Right lobe of liver (tissue), 6 donors: Measurements from ENCODE around the gene GRAP2. TPM values are rescaled to one million over a fixed set of nuclear protein-coding genes. Genes with fewer than 3 reads are reported as not detected.
"Not testable (repeated sequence)": the region's sequence is repeated elsewhere in the genome, so short reads cannot be mapped to it uniquely, and the experiment has no call there.

Experiments used
- ATAC-seq, 4 donors: fragments of 200-7000 bp; cut with Tn5 transposase; one replicate each; pipeline ENCODE4 v1.9.1; 2020; ENCODE audit warnings: mild to moderate bottlenecking in 4 of 4, moderate library complexity in 4 of 4
- DNase-seq, 3 donors: peaks; one replicate each; pipeline ENCODE4 v3.0.0-alpha.2; 2020
- H3K27ac ChIP-seq, 3 donors: fragments of 200-600 bp; one replicate each; pipeline ENCODE4 v1.8.0; 2022
- H3K27me3 ChIP-seq, 2 donors: fragments of 200-600 bp; one replicate each; pipeline ENCODE4 v1.8.0; 2022
- H3K36me3 ChIP-seq, 4 donors: fragments of 200-600 bp; sonication (generic) in 1 of 4; one replicate each; pipeline versions ENCODE4 v1.5.1 to v1.8.0; 2017 to 2022; ENCODE audit warnings: control low read depth in 1 of 4
- H3K4me1 ChIP-seq, 4 donors: fragments of 200-600 bp; sonication (generic) in 1 of 4; one replicate each; pipeline versions ENCODE4 v1.5.1 to v1.8.0; 2017 to 2022; ENCODE audit warnings: control low read depth in 1 of 4
- H3K4me3 ChIP-seq, 3 donors: fragments of 200-600 bp; one replicate each; pipeline ENCODE4 v1.8.0; 2022
- H3K9me3 ChIP-seq, 4 donors: fragments of 200-600 bp; sonication (generic) in 1 of 4; one replicate each; pipeline versions ENCODE4 v1.5.1 to v1.8.0; 2017 to 2022; ENCODE audit warnings: control low read depth in 1 of 4
- POLR2A ChIP-seq: fragments of 450-650 bp; IDR thresholded peaks from one replicate; pipeline ENCODE4 v1.6.1; 2017; ENCODE audit warnings: antibody characterized with exemption, mild to moderate bottlenecking
- WGBS: methylation state at CpG from one replicate; pipeline ENCODE4 v1.1.6; 2018; ENCODE audit warnings: low coverage, low lambda C conversion rate; ENCODE audit not compliant: insufficient coverage; ENCODE audit errors: missing lambda C conversion rate; 5-methylcytosine and 5-hydroxymethylcytosine counted together
- intact Hi-C, 2 donors: fragments of 100-400 bp; cut with DNase I; formaldehyde crosslinking; loops; one replicate each; pipeline versions ENCODE4 v1.11.2 to v1.14.1; 2022
- total RNA-seq, 6 experiments: library from RNA; depleted of rRNA in 2 of 6; stranded (reverse); fragments of >200 nt in 2 of 6; fragmentation: NEBNext Ultra II Directional in 3 of 6; extraction: Animal tissue kit (Norgen Biotek cat#: 25700) in 3 of 6; gene quantifications; one replicate each; pipeline versions ENCODE4 v1.1.0 to v1.2.4, GENCODE V29; 2016 to 2023
- TF ChIP-seq, protein P1 (sequence below), 4 donors: fragments of 200-600 bp in 3 of 4; fragments of 450-650 bp in 1 of 4; IDR thresholded peaks; one replicate each; pipeline versions ENCODE4 v1.5.1 to v1.8.0; 2016 to 2022; ENCODE audit warnings: antibody characterized with exemption in 4 of 4, mild to moderate bottlenecking in 2 of 4
- donor health status: DM: no; HTN: yes; CAD: no.
- donor health status: DM: no; HTN: no; CAD: no.
- donor health status: DM: no; HTN: no; CAD: no.
- donor health status: DM: no; HTN: yes; CAD: no.
- donor health status: DM: no; HTN: yes; CAD: no.

GRAP2 gene
- total RNA-seq, 6 experiments from 2014 or later, result 0.46 to 1.7 (median 0.74) TPM

GRCh38 chr22:39883057-39883456 lies 17.8 kb upstream of the GRAP2 start:
- ATAC-seq (no peak), DNase-seq (no peak)
- no peaks in the 10 kb centered on the region for H3K27me3 ChIP-seq
- no peaks in the 10 kb centered on the region for H3K4me1 ChIP-seq
- no peaks in the 10 kb centered on the region for H3K36me3 ChIP-seq
- H3K27ac ChIP-seq, result no peak overlapping the region
- H3K9me3 ChIP-seq, result no peaks in the 10 kb centered on the region
- 58% methylated on average over 1 of the region's 1 CpG for WGBS
- intact Hi-C loops, result no loop called here
- no peak for TF ChIP-seq POLR2A
- TF ChIP-seq, protein P1, sequence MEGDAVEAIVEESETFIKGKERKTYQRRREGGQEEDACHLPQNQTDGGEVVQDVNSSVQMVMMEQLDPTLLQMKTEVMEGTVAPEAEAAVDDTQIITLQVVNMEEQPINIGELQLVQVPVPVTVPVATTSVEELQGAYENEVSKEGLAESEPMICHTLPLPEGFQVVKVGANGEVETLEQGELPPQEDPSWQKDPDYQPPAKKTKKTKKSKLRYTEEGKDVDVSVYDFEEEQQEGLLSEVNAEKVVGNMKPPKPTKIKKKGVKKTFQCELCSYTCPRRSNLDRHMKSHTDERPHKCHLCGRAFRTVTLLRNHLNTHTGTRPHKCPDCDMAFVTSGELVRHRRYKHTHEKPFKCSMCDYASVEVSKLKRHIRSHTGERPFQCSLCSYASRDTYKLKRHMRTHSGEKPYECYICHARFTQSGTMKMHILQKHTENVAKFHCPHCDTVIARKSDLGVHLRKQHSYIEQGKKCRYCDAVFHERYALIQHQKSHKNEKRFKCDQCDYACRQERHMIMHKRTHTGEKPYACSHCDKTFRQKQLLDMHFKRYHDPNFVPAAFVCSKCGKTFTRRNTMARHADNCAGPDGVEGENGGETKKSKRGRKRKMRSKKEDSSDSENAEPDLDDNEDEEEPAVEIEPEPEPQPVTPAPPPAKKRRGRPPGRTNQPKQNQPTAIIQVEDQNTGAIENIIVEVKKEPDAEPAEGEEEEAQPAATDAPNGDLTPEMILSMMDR (IDR thresholded peaks at IDR 0.05), result no peak
- no peak overlapping the region for H3K4me3 ChIP-seq

- ATAC-seq, H3K4me1 ChIP-seq, H3K36me3 ChIP-seq, H3K4me3 ChIP-seq, intact Hi-C loops, H3K9me3 ChIP-seq, DNase-seq, H3K27ac ChIP-seq, H3K27me3 ChIP-seq: not testable (repeated sequence)
- 73% methylated on average over 3 of the region's 3 CpGs for WGBS
These were observed 11.0 kb upstream of the GRAP2 start for GRCh38 chr22:39889924-39890323.

DNA sequence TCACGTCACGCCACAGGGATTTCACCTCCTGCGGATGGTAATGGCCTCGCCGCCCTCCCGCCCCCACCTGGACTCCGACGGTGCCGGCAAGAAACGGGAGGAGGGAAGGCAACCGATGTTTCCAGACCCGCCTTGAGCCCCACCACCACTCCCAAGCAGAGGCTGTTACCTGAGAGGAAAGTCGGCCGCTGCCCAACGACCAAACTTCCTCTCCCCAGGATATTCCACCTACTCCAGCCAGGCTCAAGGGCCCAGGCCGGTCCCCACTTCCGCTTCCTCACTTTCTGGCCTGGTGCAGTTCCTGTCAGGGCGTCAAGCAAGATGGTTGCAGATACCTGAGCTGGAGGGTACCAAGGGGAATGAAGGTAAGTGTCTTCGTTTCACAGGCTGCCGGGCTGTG lies 7.4 kb upstream of the GRAP2 start, which contains the start of gene ENTHD1:
TSS of gene ENTHD1 (minus strand) at position 235 of the 400 bp plus-strand sequence. CDS start 6,012 bp downstream, outside the sequence.
- intact Hi-C loops, result no loop called here
- H3K27ac ChIP-seq, result no peak within 1 kb of the TSS
- no peak within 1 kb of the TSS for H3K4me3 ChIP-seq
- H3K9me3 ChIP-seq, result no peaks in the 10 kb centered on the region
- ATAC-seq (no peak), DNase-seq (no peak)
- H3K4me1 ChIP-seq, result no peaks in the 10 kb centered on the region
- no peaks in the 10 kb centered on the region for H3K27me3 ChIP-seq
- 59% methylated on average over 9 of the region's 20 CpGs for WGBS
- H3K36me3 ChIP-seq, result no peaks in the 10 kb centered on the region
- no peak for TF ChIP-seq POLR2A
- TF ChIP-seq, protein P1 (IDR thresholded peaks at IDR 0.05), result no peak

GRCh38 chr22:39894554-39895092 lies 6.3 kb upstream of the GRAP2 start:
- H3K27me3 ChIP-seq, result no peaks in the 10 kb centered on the region
- 52% methylated on average over 7 of the region's 7 CpGs for WGBS
- no peak for TF ChIP-seq POLR2A
- TF ChIP-seq, protein P1 (IDR thresholded peaks at IDR 0.05), result no peak
- no peaks in the 10 kb centered on the region for H3K36me3 ChIP-seq
- H3K9me3 ChIP-seq, result no peaks in the 10 kb centered on the region
- intact Hi-C loops, result no loop called here
- no peaks in the 10 kb centered on the region for H3K4me1 ChIP-seq
- H3K27ac ChIP-seq, result no peak overlapping the region
- ATAC-seq, result no peak
- no peak for DNase-seq
- no peak overlapping the region for H3K4me3 ChIP-seq

DNA sequence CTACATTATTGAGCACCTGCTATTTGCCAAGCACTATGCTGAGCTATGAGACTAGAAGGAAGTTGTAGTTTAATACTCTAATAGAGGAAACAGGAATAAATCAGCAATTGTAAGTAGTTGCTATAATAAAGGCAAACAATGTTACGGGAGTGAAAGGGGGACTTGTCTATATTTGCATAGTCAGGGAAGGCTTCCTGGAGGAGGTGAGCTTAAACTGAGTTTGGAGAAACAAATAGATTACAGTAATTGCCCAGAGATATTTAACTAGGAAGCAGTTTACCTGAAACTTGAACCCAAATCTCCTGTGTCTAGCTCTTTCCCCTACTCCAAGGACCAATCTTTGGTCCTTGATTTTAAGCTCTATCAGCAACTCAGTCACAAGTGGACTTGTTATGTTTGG lies 5.2 kb upstream of the GRAP2 start:
- Histone ChIP-seq H3K27ac (no peak overlapping the region), H3K27me3 (no peaks in the 10 kb centered on the region), H3K4me3 (no peak overlapping the region), H3K36me3 (no peaks in the 10 kb centered on the region), H3K4me1 (no peaks in the 10 kb centered on the region), H3K9me3 (no peaks in the 10 kb centered on the region)
- 100% methylated on average over 1 of the region's 1 CpG for WGBS
- intact Hi-C loops, result no loop called here
- ATAC-seq (no peak), DNase-seq (no peak)
- TF ChIP-seq, protein P1 (IDR thresholded peaks at IDR 0.05), result no peak
- no peak for TF ChIP-seq POLR2A
